GM21528 (cell line): ENCODE measurements around the gene PPP6R3.

Experiments
- ATAC-seq: cut with Tn5 transposase; IDR thresholded peaks from one replicate; pipeline ENCODE4 v1.9.1; 2021; ENCODE audit warnings: mild to moderate bottlenecking, moderate library complexity; ENCODE audit not compliant: unreplicated experiment, low FRiP score

Gene PPP6R3

DNA sequence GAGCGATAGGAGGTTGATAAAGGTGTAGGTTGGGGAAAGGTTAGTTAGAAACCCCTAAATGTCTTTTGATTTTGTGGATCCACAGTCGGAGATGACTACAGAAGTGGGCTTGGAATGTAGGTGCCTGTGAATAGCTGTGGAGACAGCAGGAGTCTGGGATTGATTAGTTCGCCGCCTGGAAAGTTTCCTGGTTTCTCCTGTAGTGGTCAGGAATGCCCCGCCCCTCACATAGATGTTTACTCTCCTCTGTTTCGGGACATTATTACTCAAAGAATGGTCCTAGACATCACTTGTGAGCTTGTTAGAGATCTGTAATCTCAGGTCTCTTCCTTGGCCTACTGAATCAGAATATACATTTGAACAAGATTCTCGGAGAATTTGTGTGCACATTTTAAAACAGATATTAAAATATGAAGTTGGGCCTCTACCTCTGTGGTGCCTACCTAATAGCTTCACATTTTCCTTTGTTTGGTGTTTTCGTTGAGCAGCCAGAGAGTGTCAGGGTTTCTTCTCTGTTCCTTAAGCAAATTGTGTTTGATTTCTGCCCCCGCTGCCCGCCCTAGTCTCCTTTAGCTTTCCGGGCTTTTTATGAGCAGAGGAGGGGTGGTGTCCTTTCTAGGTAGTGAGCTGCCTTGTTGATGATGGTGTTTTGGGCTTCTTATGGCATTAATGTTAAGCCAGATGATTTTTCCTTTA, 89.4 kb downstream of the PPP6R3 start:
- no peak for ATAC-seq

DNA sequence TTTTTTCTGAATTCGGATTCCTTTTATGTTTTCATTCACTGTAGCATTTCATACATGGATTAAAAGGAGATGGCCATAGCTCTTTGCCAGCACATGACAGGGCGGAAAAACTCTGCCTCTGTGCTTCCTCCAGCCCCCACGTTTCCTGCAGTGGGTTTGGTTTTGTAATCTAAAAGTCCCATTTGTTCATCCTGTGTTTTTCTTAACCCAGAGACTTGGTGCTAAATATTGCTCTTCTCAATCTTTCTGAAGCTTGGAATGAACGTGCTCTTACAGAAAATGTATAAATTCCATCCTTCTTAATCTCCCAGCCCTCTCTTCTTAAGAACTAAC, 89.9 kb downstream of the PPP6R3 start:
- ATAC-seq = no peak

DNA sequence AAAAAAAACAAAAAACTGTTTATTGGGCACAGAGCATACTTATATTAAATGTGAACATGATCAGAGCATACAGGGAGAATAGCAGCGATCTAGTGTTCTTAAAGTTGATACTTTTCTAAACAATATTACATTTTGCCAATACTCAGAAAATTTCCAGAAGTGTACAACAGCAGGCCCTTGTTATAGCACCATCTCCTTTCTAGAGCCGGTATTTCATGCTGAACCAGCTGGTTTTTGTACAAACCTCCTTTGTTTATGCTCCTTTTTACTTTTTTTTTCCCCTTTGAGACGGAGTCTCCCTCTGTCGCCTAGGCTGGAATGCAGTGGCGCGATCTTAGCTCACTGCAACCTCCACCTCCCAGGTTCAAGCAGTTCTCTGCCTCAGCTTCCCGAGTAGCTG, 90.7 kb downstream of the PPP6R3 start:
- no peak for ATAC-seq

DNA sequence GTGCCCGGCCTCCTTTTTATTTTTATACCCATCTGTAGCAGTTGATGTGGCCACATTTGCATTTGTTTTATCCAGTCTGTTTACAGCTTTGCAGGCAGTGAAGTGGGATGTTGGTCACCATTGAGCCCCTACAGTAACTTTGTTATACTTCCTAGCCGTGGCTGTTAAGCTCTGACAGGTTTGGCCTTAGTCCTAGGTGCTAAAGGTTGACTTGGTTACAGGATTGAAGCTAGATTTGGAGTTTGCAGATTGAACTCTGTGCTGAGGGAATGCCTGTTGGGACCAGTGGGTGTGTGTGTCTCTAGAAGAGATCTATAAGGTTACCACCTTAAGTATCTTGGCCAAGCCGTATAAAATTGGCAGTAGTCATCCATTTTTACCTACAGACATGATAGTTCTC, 91.2 kb downstream of the PPP6R3 start:
- no peak for ATAC-seq

DNA sequence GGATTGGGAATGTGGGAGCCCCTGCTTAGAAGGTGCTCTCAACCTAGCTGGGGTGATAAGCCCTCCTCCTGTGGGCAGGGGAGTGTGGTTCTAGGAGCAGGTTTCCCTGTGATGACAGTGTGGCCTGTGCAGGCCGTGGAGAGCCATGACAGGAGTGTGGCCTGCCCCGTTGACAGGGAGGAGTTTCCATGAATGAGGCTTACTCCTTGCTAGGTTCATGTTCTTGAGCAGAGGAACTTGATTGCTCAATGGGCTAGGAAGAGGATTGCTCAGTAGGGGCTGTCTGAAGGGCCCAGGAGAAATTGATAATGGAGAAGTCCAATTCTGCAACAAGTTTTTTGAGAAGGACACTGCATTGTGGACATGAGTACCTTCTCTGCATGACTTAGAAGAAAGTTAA, 92.0 kb downstream of the PPP6R3 start:
- ATAC-seq = no peak

DNA sequence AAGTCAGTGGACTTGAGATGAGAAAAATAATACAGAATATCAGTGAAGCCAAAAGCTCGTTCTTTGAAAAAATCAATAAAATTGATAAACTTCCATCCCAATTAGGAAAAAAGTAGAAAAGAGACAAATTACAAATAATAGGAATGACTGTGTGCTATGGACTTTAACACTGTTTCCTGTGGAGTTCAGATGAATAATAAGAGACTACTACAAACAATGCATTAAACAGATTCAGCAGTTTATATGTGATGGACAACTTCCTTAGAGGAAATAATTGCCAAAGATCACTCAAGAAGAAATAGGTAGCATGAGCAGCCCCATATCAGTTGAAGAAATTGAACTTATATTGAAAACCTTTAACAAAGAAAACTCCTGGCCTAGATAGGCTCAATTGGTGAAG, 99.7 kb downstream of the PPP6R3 start:
- ATAC-seq = no peak

DNA sequence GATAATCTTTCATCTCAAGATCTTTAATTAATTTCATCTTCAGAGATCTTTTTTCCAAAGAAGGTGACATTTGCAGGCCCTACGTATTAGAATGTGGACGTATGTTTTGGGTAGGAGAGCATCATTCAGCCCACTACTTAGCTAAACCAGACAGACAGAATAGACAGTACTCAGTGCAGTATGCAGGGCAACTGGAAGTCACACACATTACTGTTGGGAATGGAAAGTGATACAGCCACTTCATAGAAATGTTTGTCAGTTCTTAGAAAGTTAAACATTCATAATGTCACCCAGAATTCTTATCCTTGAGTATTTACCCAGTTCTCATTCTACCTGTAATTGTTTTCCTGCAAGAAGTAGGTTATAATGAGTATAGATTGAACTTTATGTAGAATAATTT, 102.9 kb downstream of the PPP6R3 start:
- ATAC-seq = no peak

DNA sequence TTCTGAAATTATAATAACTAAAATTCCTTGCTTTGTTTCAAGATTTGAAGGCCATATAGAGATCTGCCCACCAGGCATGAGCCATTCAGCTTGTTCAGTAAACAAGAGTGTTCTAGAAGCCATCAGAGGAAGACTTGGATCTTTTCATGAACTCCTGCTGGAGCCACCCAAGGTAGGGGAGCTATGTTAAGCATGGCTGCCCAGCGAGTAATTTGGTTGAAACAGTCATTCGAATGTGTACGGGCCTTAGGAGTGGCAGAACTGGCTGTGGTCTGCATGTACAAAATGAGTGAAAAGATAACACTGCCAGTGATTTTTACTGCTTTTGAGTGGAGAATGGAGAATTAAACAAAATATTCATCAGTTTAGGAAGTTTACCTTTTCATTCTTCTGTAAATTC, 103.7 kb downstream of the PPP6R3 start:
- ATAC-seq = no peak

DNA sequence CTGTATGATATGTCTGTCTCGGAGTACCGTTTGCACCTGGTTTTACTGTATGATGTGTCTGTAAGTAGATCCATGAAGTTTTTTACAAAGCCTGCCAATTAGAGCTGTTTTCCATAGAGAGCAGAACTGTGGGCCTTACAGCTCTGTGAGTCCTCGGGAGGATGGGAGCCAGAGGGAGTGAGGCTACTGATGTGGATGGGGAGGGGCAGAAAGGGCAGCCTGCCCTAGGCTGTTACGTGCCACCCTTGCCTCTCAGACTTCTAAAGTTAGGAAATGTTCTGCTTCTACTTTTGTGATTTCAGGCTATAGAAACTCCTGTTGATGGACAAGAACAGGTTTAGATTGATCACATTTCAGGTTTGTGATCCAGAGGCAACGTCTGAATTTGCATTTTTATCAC, 105.2 kb downstream of the PPP6R3 start:
- ATAC-seq = no peak

DNA sequence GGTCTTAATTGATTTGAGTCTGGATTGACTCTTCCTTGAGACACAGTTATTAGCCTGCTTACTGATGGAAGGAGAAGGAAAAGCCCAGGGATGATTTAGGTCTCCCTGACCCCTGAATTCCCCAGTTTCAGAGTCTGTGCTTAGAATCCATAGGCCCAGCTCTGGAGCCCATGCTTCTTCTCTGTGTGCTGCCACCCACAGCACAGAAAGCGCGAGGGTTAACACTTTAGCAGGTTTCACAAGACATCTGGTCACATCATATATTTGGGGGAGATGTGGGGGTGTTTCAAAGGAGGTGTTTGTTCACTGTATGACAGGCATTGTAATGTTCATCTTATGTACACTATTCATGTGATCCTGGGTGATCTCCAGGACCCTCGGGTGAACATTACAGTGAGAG, 107.0 kb downstream of the PPP6R3 start:
- no peak for ATAC-seq

DNA sequence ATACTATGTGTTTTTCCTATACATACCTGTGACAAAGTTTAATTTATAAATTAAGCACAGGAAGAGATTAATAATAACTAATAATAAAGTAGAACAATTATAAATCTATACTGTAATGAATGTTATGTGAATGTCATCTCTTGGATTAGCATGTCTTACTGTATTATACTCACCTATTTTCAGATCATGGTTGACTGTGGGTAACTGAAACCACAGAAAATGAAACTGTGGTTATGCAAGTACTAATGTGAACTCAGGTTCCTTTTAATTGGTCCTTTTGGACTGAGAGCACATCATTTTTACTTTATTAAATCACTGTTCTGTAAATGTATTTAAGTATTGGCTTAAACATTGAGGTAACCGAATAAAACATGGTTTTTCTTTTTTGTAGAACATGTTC, 108.8 kb downstream of the PPP6R3 start:
- ATAC-seq = no peak

DNA sequence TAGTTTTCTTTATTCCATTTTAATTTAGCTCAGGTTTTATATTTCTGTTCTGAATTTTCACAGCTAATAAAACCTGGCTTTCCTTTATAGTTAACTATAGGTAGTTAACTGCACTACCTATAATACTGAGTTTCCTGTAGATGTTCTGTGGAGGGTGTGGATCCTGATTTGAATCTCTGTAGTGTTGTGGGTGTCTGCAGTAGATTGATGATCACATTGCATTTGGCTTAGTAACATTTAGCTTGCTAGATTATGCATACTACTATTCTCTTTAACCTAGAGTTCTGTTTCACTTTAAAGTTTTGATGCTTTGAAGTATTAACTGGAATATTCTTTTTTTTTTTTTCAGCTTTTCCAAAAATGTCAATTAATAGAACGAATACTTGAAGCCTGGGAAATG, 110.1 kb downstream of the PPP6R3 start:
- ATAC-seq = no peak

DNA sequence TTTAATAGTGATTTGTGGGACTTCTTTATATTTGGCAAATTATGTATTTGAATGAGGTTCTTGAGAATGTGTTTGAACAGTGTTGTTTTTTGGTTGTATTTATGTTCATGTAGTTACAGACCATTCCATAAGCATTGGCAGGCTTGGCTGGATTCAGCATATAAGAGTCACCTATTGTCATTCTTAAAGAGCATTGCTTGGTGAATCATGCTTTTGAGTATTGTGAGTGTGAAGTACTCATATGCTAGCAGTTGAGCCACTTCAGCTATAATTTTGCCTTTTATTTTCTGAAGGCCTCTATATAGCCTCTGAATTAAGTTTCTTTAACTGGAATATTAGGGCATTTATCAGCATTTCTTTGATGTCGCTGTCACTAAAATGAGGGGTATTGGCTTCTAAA, 113.8 kb downstream of the PPP6R3 start:
- no peak for ATAC-seq

DNA sequence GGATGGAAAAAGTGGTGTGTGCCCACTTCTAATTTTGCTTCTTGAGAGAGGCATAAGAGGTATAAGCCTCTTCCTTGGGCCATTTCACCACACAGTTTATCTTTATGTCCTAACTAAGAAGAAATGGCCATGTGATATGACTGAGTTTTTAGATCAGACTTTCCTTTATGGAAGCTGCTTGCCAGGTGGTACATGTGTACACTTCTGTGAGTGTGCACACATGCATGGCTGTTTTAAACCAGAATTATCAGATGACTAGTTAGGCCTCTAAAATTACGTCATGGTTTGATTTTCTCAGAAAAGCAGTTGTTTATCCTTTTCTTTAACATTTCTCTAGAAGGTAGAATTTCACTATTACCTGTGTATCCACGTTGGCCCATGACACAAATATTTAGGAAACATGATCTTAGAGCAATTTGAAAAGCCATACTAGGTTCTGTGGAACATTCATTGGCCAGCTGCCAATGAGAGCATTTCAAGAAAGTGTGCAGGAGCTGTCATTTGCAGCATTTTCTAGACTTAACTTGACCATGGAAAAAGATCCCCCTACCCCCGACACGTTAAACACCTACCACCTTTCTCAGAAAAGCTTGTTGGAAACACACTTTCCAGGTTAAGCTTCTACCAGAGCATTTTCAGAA, 114.6 kb downstream of the PPP6R3 start:
- ATAC-seq = no peak

DNA sequence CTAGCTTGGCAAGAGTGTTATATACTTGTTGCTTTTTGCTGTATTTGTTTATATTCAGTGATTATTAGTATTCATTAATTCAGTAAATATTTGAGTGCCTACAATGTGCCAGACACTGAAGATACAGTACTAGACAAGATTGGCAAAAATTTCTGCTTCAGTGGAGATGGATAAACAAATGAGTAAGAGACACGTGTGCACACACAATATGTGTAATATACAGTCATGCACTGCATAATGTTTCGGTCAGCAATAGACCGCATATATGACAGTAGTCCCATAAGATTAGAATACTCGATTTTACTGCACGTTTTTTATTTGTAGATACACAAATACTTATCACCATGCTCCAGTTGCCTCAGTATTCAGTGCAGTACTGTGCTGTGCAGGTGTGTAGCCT, 118.9 kb downstream of the PPP6R3 start:
- ATAC-seq = no peak

DNA sequence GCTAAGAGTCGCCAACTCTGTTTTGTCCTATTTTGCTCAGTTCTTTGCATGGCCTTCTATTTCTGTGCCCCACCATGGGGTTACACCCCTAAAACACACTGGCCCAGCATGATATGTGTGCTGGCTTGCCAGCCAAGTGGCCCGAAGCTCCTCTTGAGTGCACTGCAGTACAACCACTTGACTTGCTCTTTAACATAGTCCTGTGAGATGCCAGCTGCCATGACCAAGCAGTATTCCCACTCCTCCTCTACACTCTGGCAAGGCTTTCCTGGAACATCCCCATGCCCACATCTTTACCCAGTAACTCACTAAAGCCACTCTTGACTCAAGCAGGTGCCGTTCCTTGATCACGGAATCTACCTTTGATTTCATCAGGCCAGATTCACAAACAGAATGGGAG, 120.9 kb downstream of the PPP6R3 start:
- ATAC-seq = no peak

DNA sequence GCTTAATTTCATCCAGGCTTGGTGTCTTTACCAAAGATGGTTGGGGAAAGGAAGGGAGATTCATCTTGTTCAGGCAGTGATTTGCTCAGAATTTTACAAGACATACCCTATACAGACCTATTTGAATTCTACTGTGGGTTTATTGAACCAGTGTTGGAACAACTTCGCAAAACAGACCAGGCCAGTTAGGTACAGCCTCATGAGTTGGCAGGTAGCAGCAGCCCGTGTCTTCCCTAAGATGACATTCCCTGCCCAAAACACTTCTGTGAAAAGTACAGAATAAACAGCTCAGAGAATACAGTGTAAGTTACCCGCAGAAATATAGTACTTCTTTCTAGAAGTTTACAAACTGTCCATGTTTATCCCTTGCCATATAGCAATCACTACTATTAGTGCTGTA, 121.3 kb downstream of the PPP6R3 start:
- no peak for ATAC-seq

DNA sequence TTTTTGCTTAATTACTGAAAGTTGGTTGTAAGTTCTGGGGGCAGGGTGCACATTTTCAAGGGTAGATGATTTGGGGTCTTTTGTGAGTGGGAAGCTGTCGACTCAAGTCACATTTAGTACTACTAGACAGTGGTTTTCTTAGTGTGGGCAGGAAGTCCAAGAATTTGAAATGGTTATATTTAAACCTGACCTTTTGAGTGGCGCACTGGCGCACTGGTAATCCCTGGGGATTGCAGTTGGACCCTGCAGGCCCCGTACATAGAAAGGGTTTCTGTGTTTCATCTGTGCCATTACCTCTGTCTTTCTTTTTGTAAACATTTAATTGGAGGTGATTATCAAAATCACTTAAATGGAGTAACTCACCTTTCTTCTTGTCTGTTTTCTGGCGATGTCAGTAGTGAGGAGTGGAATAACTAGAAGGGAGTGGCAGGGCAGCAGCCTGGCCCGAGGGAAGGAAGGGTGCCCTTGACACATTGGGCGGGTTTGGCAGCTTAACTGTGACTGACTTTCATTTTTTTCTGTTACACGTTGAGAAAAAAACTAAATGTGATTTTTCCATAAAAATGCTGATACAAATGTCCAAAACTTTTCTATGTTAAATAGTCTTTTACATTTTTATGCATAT, 122.0 kb downstream of the PPP6R3 start:
- no peak for ATAC-seq

DNA sequence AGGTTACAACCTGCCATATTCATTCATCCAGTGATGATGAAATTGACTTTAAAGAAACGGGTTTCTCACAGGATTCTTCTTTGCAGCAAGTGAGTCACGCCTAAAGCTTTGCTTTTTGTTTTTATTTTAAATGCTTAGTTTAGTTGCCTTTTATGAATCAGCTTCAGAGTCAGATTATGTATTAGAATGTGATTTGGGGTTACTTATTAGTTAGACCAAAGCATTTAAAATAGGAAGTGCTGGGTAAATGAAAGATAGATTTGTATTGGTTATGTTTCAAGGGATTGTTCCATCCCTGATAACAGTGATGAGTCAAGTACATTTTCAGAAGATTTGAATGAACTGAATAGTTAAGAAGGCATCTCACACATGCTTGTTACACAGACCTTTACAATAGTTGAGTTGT, 122.5 kb downstream of the PPP6R3 start:
- ATAC-seq = no peak

DNA sequence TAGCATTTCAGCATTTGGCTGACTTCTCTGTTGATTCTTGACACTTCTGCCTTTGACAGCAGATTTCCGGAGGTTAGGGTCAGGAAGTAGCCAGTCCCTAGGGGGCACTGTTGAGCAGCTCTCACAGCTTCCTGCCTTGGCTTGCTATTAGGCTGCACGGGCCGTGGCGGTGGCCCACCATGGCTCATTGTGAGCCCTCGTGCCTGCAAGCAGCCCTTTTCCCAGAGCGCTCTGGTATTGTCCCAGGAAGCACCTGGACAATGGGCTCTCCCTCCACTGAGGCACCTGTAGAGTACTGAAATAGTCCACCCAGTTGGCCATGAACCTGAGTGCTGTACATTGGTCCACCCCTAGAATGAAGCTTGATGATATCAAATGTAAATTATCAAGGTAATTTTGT, 123.5 kb downstream of the PPP6R3 start:
- ATAC-seq = no peak

DNA sequence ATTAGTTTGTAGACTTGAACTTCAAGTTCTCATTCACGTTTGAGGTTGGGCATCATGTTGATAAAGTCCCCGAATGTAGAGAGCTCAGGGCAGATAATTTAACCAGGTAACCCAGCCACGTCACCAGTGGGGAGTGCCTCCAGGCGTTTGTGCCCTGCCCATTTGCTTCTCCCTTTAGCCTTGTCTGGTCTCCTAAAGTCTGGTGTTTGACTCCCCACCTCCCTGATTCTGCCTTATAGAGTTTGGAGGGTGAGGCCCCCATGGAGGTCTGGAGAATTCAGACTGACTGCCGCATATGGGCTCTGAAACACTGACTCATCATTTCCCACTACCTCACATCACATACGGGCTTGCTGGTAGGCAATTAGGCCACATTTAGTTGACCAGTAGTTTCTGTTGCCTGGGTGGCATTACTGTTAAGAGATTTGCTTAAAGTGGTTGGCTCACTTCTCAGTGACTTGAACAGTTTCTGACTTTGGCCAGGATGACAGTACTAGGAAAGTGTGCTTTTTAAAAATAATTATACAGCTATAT, 124.5 kb downstream of the PPP6R3 start:
- ATAC-seq = no peak
